WTC11 (cell line): Measurements from ENCODE around the gene GAK. TPM values are rescaled to one million over a fixed set of nuclear protein-coding genes. Genes with fewer than 3 reads are reported as not detected.

ENCODE experiments used
- ATAC-seq: fragments of 200-7000 bp; cut with Tn5 transposase; 2 replicates; pipeline ENCODE4 v1.10.0; 2021; ENCODE audit warnings: mild to moderate bottlenecking, moderate library complexity
- CTCF ChIA-PET: fragments of 300-600 bp; sonication (Branson Sonifier 250); formaldehyde crosslinking; loops from one replicate; lab custom pipeline; 2021; ENCODE audit warnings: antibody characterized with exemption; lab: Charles Lee
- POLR2A ChIA-PET: fragments of 350-600 bp; sonication (Branson Sonifier 250); formaldehyde crosslinking; loops from one replicate; lab custom pipeline; 2021; ENCODE audit warnings: antibody characterized with exemption; lab: Charles Lee
- DNase-seq: peaks from one replicate; pipeline ENCODE4 v3.0.0; 2021; ENCODE audit warnings: low spot score
- H3K27ac Mint-ChIP-seq: 2 replicates; pipeline ENCODE4 v1.8.0; 2021; ENCODE audit warnings: mixed read lengths
- H3K27me3 Mint-ChIP-seq: 2 replicates; pipeline ENCODE4 v1.8.0; 2021; ENCODE audit warnings: low read depth, mild to moderate bottlenecking, moderate library complexity, mixed read lengths
- H3K36me3 Mint-ChIP-seq: 2 replicates; pipeline ENCODE4 v1.8.0; 2021; ENCODE audit warnings: mixed read lengths
- H3K4me1 Mint-ChIP-seq: 2 replicates; pipeline ENCODE4 v1.8.0; 2022; ENCODE audit warnings: mixed read lengths
- H3K4me3 Mint-ChIP-seq: 2 replicates; pipeline ENCODE4 v1.8.0; 2021; ENCODE audit warnings: mild to moderate bottlenecking, moderate library complexity, mixed read lengths
- H3K9me3 Mint-ChIP-seq: 2 replicates; pipeline ENCODE4 v1.8.0; 2021; ENCODE audit warnings: mixed read lengths
- EMX1 ChIP-seq: fragments of 250-450 bp; sonication (Bioruptor Pico); IDR thresholded peaks from 2 replicates; pipeline ENCODE4 v1.8.0; 2021; ENCODE audit warnings: mild to moderate bottlenecking
- FOXJ3 ChIP-seq: sonication (generic); formaldehyde crosslinking; IDR thresholded peaks from 2 replicates; pipeline ENCODE4 v1.9.0; 2021; ENCODE audit warnings: missing genetic modification reagents, mild to moderate bottlenecking, borderline replicate concordance
- GABPB1 ChIP-seq: sonication (generic); formaldehyde crosslinking; IDR thresholded peaks from 2 replicates; pipeline ENCODE4 v1.8.1; 2023; ENCODE audit warnings: mild to moderate bottlenecking, missing genetic modification reagents
- GRHL2 ChIP-seq: fragments of 250-450 bp; sonication (Bioruptor Pico); IDR thresholded peaks from 2 replicates; pipeline ENCODE4 v1.8.0; 2022; ENCODE audit warnings: mild to moderate bottlenecking, moderate library complexity; ENCODE audit not compliant: insufficient replicate concordance, severe bottlenecking
- GTF2I ChIP-seq: fragments of 250-450 bp; sonication (Bioruptor Pico); conservative IDR thresholded peaks from 2 replicates; pipeline ENCODE4 v1.4.0; 2021; ENCODE audit warnings: mild to moderate bottlenecking
- JUN ChIP-seq: sonication (generic); formaldehyde crosslinking; IDR thresholded peaks from 2 replicates; pipeline ENCODE4 v1.8.0; 2023; ENCODE audit warnings: mild to moderate bottlenecking, missing genetic modification reagents
- OVOL2 ChIP-seq: fragments of 250-450 bp; sonication (Bioruptor Pico); IDR thresholded peaks from 2 replicates; pipeline ENCODE4 v1.9.0; 2021; ENCODE audit warnings: mild to moderate bottlenecking, borderline replicate concordance
- RELA ChIP-seq: sonication (generic); formaldehyde crosslinking; IDR thresholded peaks from 2 replicates; pipeline ENCODE4 v1.8.1; 2022; ENCODE audit warnings: missing genetic modification reagents, mild to moderate bottlenecking, borderline replicate concordance
- RORB ChIP-seq: fragments of 250-450 bp; sonication (Bioruptor Pico); IDR thresholded peaks from 2 replicates; pipeline ENCODE4 v1.9.0; 2021; ENCODE audit warnings: mild to moderate bottlenecking
- SMAD4 ChIP-seq: sonication (generic); formaldehyde crosslinking; IDR thresholded peaks from 2 replicates; pipeline ENCODE4 v1.8.0; 2022; ENCODE audit warnings: mild to moderate bottlenecking, missing genetic modification reagents
- SP1 ChIP-seq: sonication (generic); formaldehyde crosslinking; conservative IDR thresholded peaks from 2 replicates; pipeline ENCODE4 v1.8.1; 2022; ENCODE audit warnings: missing genetic modification reagents
- ZNF219 ChIP-seq: sonication (generic); formaldehyde crosslinking; IDR thresholded peaks from 2 replicates; pipeline ENCODE4 v1.8.0; 2023; ENCODE audit warnings: missing genetic modification reagents, mild to moderate bottlenecking, borderline replicate concordance
- total RNA-seq: library from RNA; stranded (reverse); gene quantifications from 3 replicates; pipeline ENCODE4 v1.2.3, GENCODE V29; 2021
- TF ChIP-seq, protein P1 (sequence below): sonication (generic); formaldehyde crosslinking; IDR thresholded peaks from 2 replicates; pipeline ENCODE4 v1.8.0; 2022; ENCODE audit warnings: mild to moderate bottlenecking, missing genetic modification reagents
- TF ChIP-seq, protein P2 (sequence below): sonication (generic); formaldehyde crosslinking; IDR thresholded peaks from 2 replicates; pipeline ENCODE4 v1.8.1; 2023; ENCODE audit warnings: mild to moderate bottlenecking, missing genetic modification reagents
- TF ChIP-seq, protein P3 (sequence below): fragments of 200-600 bp; IDR thresholded peaks from 2 replicates; pipeline ENCODE4 v1.8.0; 2022; ENCODE audit warnings: antibody characterized with exemption
- TF ChIP-seq, protein P4 (sequence below): fragments of 250-450 bp; sonication (Bioruptor Pico); conservative IDR thresholded peaks from 2 replicates; pipeline ENCODE4 v1.9.0; 2021; ENCODE audit warnings: mild to moderate bottlenecking
- TF ChIP-seq, protein P5 (sequence below): sonication (generic); formaldehyde crosslinking; IDR thresholded peaks from 2 replicates; pipeline ENCODE4 v1.8.1; 2022; ENCODE audit warnings: mild to moderate bottlenecking, missing genetic modification reagents, moderate library complexity, borderline replicate concordance
- TF ChIP-seq, protein P6 (sequence below): fragments of 250-450 bp; sonication (Bioruptor Pico); IDR thresholded peaks from 2 replicates; pipeline ENCODE4 v1.9.0; 2021; ENCODE audit warnings: mild to moderate bottlenecking
- TF ChIP-seq, protein P7 (sequence below): sonication (generic); formaldehyde crosslinking; IDR thresholded peaks from 2 replicates; pipeline ENCODE4 v1.8.0; 2022; ENCODE audit warnings: mild to moderate bottlenecking, missing genetic modification reagents
- TF ChIP-seq, protein P8 (sequence below): sonication (generic); formaldehyde crosslinking; IDR thresholded peaks from 2 replicates; pipeline ENCODE4 v1.8.1; 2023; ENCODE audit warnings: mild to moderate bottlenecking, missing genetic modification reagents, moderate library complexity

GAK gene
- total RNA-seq, 1 experiment from 2014 or later = 121 TPM

DNA sequence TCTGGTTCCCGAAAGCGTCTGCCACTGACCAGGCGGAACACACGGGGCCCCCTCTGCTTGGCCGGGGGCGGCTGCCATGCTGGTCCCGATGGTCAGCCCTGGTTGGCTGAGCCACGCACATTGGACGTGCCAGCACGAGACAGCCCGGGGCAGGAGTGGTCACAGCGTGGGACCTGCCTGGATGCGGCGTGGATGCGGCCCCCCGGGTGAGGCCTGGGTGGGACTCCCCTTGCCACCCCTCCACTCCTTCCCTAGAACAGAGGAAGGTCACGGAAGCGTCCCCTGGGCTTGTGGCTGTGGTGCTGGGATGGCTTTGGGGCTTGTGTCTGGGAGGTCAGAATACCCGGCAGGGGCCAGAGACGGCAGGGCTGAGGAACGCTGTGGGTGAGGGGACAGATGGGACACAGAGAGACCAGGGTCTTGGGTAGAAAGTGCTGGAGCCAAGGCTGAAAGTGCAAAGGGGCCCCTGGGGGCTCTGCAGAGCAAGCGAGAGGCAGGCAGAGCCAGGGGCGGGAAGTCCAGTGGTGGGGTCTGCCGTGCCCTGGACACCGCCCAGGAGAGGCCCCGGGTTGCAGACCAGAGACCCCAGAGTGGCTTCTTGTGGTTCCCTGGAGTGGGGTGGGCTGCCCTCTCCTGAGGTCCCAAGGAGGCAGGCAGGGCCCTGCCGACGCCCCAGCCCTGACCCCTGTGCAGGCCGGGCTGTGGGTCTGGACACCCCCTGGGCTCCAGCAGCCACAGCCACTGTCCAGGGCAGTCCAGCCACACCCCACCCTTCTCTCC is 97.6 kb downstream of the GAK start:
- H3K27me3 Mint-ChIP-seq = no peaks in the 10 kb centered on the region; the same call in 1 of the 2 replicates
- H3K4me3 Mint-ChIP-seq = no peak overlapping the region
- H3K4me1 Mint-ChIP-seq = no peaks in the 10 kb centered on the region
- no peak overlapping the region for H3K27ac Mint-ChIP-seq
- peaks cover 5% of the 10 kb centered on the region for H3K36me3 Mint-ChIP-seq
- TF ChIP-seq FOXJ3 (CRISPR knock-in tag) (no peak), GRHL2 (CRISPR knock-in tag) (no peak), ZNF219 (no peak), JUN (CRISPR knock-in tag) (no peak), EMX1 (CRISPR knock-in tag) (no peak), SP1 (CRISPR knock-in tag) (no peak), SMAD4 (no peak), GTF2I (CRISPR knock-in tag) (no peak), GABPB1 (no peak), RELA (CRISPR knock-in tag) (no peak), OVOL2 (CRISPR knock-in tag) (no peak), RORB (CRISPR knock-in tag) (no peak)
- TF ChIP-seq, protein P1, sequence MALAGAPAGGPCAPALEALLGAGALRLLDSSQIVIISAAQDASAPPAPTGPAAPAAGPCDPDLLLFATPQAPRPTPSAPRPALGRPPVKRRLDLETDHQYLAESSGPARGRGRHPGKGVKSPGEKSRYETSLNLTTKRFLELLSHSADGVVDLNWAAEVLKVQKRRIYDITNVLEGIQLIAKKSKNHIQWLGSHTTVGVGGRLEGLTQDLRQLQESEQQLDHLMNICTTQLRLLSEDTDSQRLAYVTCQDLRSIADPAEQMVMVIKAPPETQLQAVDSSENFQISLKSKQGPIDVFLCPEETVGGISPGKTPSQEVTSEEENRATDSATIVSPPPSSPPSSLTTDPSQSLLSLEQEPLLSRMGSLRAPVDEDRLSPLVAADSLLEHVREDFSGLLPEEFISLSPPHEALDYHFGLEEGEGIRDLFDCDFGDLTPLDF (CRISPR knock-in tag) = no peak
- TF ChIP-seq, protein P2, sequence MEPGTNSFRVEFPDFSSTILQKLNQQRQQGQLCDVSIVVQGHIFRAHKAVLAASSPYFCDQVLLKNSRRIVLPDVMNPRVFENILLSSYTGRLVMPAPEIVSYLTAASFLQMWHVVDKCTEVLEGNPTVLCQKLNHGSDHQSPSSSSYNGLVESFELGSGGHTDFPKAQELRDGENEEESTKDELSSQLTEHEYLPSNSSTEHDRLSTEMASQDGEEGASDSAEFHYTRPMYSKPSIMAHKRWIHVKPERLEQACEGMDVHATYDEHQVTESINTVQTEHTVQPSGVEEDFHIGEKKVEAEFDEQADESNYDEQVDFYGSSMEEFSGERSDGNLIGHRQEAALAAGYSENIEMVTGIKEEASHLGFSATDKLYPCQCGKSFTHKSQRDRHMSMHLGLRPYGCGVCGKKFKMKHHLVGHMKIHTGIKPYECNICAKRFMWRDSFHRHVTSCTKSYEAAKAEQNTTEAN (CRISPR knock-in tag) = no peak
- TF ChIP-seq, protein P3, sequence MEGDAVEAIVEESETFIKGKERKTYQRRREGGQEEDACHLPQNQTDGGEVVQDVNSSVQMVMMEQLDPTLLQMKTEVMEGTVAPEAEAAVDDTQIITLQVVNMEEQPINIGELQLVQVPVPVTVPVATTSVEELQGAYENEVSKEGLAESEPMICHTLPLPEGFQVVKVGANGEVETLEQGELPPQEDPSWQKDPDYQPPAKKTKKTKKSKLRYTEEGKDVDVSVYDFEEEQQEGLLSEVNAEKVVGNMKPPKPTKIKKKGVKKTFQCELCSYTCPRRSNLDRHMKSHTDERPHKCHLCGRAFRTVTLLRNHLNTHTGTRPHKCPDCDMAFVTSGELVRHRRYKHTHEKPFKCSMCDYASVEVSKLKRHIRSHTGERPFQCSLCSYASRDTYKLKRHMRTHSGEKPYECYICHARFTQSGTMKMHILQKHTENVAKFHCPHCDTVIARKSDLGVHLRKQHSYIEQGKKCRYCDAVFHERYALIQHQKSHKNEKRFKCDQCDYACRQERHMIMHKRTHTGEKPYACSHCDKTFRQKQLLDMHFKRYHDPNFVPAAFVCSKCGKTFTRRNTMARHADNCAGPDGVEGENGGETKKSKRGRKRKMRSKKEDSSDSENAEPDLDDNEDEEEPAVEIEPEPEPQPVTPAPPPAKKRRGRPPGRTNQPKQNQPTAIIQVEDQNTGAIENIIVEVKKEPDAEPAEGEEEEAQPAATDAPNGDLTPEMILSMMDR = no peak
- TF ChIP-seq, protein P4, sequence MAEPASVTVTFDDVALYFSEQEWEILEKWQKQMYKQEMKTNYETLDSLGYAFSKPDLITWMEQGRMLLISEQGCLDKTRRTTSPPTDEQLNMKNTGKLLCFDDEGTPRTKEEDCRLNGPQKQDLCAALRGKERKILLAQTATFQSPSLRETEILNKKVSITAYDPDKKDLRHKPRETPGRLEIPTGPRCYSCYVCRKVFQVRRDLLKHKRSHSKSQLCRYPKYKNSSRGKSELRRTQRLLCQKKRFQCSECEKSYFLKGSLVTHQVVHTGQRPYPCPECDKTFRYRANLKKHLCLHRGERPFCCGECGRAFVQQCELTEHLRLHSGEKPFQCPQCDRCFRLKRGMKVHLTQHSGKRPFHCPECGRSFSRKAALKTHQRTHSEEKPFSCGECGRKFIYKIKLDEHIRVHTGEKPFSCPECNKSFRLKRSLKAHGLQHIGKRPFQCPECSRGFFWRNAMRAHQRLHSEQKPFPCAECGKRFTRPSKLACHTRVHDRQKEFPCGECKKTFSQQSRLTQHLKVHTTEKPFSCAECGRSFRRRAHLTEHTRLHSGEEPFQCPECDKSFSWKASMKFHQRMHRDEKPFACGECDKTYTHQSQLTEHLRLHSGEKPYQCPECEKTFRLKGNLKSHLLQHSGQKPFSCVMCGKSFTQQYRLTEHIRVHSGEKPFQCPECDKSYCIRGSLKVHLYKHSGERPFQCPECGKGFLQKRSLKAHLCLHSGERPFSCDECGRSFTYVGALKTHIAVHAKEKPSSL = no peak
- TF ChIP-seq, protein P5, sequence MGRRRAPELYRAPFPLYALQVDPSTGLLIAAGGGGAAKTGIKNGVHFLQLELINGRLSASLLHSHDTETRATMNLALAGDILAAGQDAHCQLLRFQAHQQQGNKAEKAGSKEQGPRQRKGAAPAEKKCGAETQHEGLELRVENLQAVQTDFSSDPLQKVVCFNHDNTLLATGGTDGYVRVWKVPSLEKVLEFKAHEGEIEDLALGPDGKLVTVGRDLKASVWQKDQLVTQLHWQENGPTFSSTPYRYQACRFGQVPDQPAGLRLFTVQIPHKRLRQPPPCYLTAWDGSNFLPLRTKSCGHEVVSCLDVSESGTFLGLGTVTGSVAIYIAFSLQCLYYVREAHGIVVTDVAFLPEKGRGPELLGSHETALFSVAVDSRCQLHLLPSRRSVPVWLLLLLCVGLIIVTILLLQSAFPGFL (CRISPR knock-in tag) = no peak
- TF ChIP-seq, protein P6, sequence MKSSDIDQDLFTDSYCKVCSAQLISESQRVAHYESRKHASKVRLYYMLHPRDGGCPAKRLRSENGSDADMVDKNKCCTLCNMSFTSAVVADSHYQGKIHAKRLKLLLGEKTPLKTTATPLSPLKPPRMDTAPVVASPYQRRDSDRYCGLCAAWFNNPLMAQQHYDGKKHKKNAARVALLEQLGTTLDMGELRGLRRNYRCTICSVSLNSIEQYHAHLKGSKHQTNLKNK (CRISPR knock-in tag) = no peak
- TF ChIP-seq, protein P7, sequence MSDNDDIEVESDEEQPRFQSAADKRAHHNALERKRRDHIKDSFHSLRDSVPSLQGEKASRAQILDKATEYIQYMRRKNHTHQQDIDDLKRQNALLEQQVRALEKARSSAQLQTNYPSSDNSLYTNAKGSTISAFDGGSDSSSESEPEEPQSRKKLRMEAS = no peak
- TF ChIP-seq, protein P8, sequence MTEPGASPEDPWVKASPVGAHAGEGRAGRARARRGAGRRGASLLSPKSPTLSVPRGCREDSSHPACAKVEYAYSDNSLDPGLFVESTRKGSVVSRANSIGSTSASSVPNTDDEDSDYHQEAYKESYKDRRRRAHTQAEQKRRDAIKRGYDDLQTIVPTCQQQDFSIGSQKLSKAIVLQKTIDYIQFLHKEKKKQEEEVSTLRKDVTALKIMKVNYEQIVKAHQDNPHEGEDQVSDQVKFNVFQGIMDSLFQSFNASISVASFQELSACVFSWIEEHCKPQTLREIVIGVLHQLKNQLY (CRISPR knock-in tag) = no peak
- peaks cover 16% of the 10 kb centered on the region for H3K9me3 Mint-ChIP-seq
- CTCF ChIA-PET = no interaction called here
- ATAC-seq (no peak), DNase-seq (no peak)
- POLR2A ChIA-PET = no interaction called here
